Nephron progenitor cell (in vitro differentiated cells): ENCODE data around the gene ANKRD31.
"Not testable (repeated sequence)": the region's sequence is repeated elsewhere in the genome, so short reads cannot be mapped to it uniquely, and the experiment has no call there.

ENCODE experiments used
- DNase-seq: peaks from one replicate; pipeline ENCODE4 v3.0.0; 2021
- H3K27ac Mint-ChIP-seq: 2 replicates; pipeline ENCODE4 v1.8.0; 2021; ENCODE audit warnings: mild to moderate bottlenecking, moderate library complexity, mixed read lengths
- H3K27me3 Mint-ChIP-seq: 2 replicates; pipeline ENCODE4 v1.8.0; 2021; ENCODE audit warnings: mild to moderate bottlenecking, low read depth, mixed read lengths; ENCODE audit not compliant: poor library complexity
- H3K36me3 Mint-ChIP-seq: 2 replicates; pipeline ENCODE4 v1.8.0; 2021; ENCODE audit warnings: low read depth, mixed read lengths
- H3K4me1 Mint-ChIP-seq: 2 replicates; pipeline ENCODE4 v1.8.0; 2021; ENCODE audit warnings: mixed read lengths
- H3K4me3 Mint-ChIP-seq: 2 replicates; pipeline ENCODE4 v1.8.0; 2021; ENCODE audit warnings: mild to moderate bottlenecking, moderate library complexity, mixed read lengths
- H3K9me3 Mint-ChIP-seq: 2 replicates; pipeline ENCODE4 v1.8.0; 2021; ENCODE audit warnings: mild to moderate bottlenecking, moderate library complexity, mixed read lengths
- CTCF ChIP-seq: fragments of 200-600 bp; sonication (generic); IDR thresholded peaks from 2 replicates; pipeline ENCODE4 v1.5.0; 2021; ENCODE audit warnings: antibody characterized with exemption

Gene ANKRD31

GRCh38 chr5:75190227-75190626 lies 46.5 kb downstream of the ANKRD31 start:
- no peak for DNase-seq
- H3K27me3 Mint-ChIP-seq, result peaks cover 8% of the 10 kb centered on the region
- TF ChIP-seq CTCF, result no peak
- no peak overlapping the region for H3K4me3 Mint-ChIP-seq
- no peaks in the 10 kb centered on the region for H3K4me1 Mint-ChIP-seq
- no peak overlapping the region for H3K27ac Mint-ChIP-seq
- H3K9me3 Mint-ChIP-seq, result no peaks in the 10 kb centered on the region
- no peaks in the 10 kb centered on the region for H3K36me3 Mint-ChIP-seq

- no peak for DNase-seq
- Mint-ChIP-seq H3K36me3 (no peaks in the 10 kb centered on the region), H3K4me1 (no peaks in the 10 kb centered on the region), H3K4me3 (no peak overlapping the region), H3K9me3 (no peaks in the 10 kb centered on the region), H3K27ac (no peak overlapping the region), H3K27me3 (peaks cover 8% of the 10 kb centered on the region)
- no peak for TF ChIP-seq CTCF
Measured at GRCh38 chr5:75189353-75189752, 47.3 kb downstream of the ANKRD31 start.

- no peak for DNase-seq
- peaks cover 8% of the 10 kb centered on the region for H3K27me3 Mint-ChIP-seq
- no peaks in the 10 kb centered on the region for H3K4me1 Mint-ChIP-seq
- no peak for TF ChIP-seq CTCF
- H3K9me3 Mint-ChIP-seq, result no peaks in the 10 kb centered on the region
- H3K4me3 Mint-ChIP-seq, result no peak overlapping the region
- H3K36me3 Mint-ChIP-seq, result no peaks in the 10 kb centered on the region
- no peak overlapping the region for H3K27ac Mint-ChIP-seq
Measured at GRCh38 chr5:75185763-75186162, 50.9 kb downstream of the ANKRD31 start.

- Mint-ChIP-seq H3K9me3 (peaks cover 64% of the 10 kb centered on the region), H3K36me3 (peaks cover 15% of the 10 kb centered on the region)
- not testable (repeated sequence) for H3K4me3 Mint-ChIP-seq, H3K27ac Mint-ChIP-seq, H3K27me3 Mint-ChIP-seq, DNase-seq, H3K4me1 Mint-ChIP-seq
Measured at GRCh38 chr5:75176009-75176408, 60.7 kb downstream of the ANKRD31 start.

GRCh38 chr5:75174872-75175271 lies 61.8 kb downstream of the ANKRD31 start:
- peaks cover 15% of the 10 kb centered on the region for H3K36me3 Mint-ChIP-seq
- not testable (repeated sequence) for H3K4me3 Mint-ChIP-seq, H3K27me3 Mint-ChIP-seq, DNase-seq, H3K27ac Mint-ChIP-seq, H3K4me1 Mint-ChIP-seq
- H3K9me3 Mint-ChIP-seq, result peaks cover 63% of the 10 kb centered on the region

- Mint-ChIP-seq H3K27ac (no peak overlapping the region), H3K36me3 (peaks cover 4% of the 10 kb centered on the region), H3K4me3 (no peak overlapping the region), H3K27me3 (no peaks in the 10 kb centered on the region), H3K4me1 (no peaks in the 10 kb centered on the region), H3K9me3 (peaks cover 16% of the 10 kb centered on the region)
- no peak for TF ChIP-seq CTCF
- no peak for DNase-seq
Measured at GRCh38 chr5:75169516-75169915, 67.2 kb downstream of the ANKRD31 start.

GRCh38 chr5:75168026-75168735 lies 68.5 kb downstream of the ANKRD31 start:
- Mint-ChIP-seq H3K27ac (no peak overlapping the region), H3K4me3 (no peak overlapping the region), H3K4me1 (no peaks in the 10 kb centered on the region), H3K36me3 (no peaks in the 10 kb centered on the region), H3K27me3 (no peaks in the 10 kb centered on the region), H3K9me3 (peaks cover 3% of the 10 kb centered on the region)
- no peak for DNase-seq
- TF ChIP-seq CTCF, result no peak
